IPS-18a (cell line): ENCODE measurements around the gene BCL2.

Experiments
- H3K27ac ChIP-seq: one replicate; pipeline ENCODE4 v1.5.1; 2013; ENCODE audit warnings: low read length
- H3K27me3 ChIP-seq: one replicate; pipeline ENCODE4 v1.6.1; 2013; ENCODE audit warnings: mild to moderate bottlenecking, low read length; ENCODE audit not compliant: control insufficient read depth, insufficient read depth
- H3K36me3 ChIP-seq: one replicate; pipeline ENCODE4 v1.6.1; 2013; ENCODE audit warnings: low read depth, low read length; ENCODE audit not compliant: control insufficient read depth
- H3K4me1 ChIP-seq: one replicate; pipeline ENCODE4 v1.6.1; 2013; ENCODE audit warnings: low read depth, low read length; ENCODE audit not compliant: control insufficient read depth
- H3K4me3 ChIP-seq: one replicate; pipeline ENCODE4 v1.5.1; 2013; ENCODE audit warnings: low read length
- H3K9ac ChIP-seq: one replicate; pipeline ENCODE4 v1.6.1; 2013; ENCODE audit warnings: mild to moderate bottlenecking, low read length, moderate library complexity
- H3K9me3 ChIP-seq: one replicate; pipeline ENCODE4 v1.6.1; 2013; ENCODE audit warnings: low read depth, low read length; ENCODE audit not compliant: control insufficient read depth

The BCL2 gene

DNA sequence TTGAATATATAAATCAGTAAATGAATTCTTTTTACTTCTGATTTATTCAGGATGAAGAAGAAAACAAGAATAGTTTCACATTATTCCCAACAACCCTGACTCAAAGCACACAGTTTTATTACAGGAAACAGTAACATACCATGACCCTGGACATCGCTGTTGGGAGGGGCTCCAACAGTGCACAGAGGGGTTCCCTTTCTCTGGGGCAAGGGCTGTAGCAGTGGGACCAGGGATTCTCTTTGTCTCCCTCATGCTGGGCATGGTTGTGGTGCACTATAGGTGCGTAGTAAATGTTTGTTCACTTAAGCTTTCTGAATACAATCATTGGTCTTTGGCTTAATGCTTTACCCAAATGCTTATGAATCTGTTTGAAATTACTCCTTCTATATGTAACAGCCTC lies 189.4 kb downstream of the BCL2 start:
- H3K27ac ChIP-seq, result no peak overlapping the region

DNA sequence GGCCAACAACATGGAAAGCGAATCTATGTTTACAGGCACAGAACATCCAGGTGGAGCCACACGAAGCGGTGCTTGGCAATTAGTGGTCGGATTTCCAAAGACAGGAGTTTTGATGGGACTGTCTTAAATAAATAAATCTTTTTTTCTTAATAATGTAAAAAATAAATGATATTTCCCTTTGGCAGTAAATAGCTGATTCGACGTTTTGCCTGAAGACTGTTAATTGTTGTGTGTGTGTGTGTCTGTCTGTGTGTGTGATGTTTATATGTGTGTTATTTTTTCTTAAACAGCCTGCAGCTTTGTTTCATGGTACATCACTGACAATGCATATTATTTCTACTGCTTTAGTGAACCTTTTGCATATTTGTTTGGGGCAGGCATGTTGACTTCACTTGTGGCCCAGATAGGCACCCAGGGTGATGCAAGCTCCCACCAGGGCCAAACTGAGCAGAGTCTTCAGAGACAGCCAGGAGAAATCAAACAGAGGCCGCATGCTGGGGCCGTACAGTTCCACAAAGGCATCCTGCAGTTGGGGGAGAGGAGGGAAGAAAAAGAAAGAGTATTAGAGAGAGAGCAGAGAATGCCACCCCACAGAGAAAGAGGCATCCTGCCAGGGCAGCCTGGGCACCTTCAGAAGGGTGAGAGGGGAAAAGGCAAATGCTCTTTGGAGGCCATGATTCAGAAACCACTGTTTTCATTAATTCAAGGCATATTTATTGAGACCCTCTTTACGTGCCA lies 191.2 kb downstream of the BCL2 start:
- Histone ChIP-seq H3K27ac (no peak overlapping the region), H3K9ac (no peak overlapping the region), H3K9me3 (no peaks in the 10 kb centered on the region), H3K4me1 (peaks cover 4% of the 10 kb centered on the region), H3K27me3 (no peaks in the 10 kb centered on the region), H3K36me3 (no peaks in the 10 kb centered on the region), H3K4me3 (no peak overlapping the region)

More for the DNA sequence above, 189.4 kb downstream of the BCL2 start:
- Histone ChIP-seq H3K4me3 (no peak overlapping the region), H3K9me3 (no peaks in the 10 kb centered on the region), H3K4me1 (peaks cover 4% of the 10 kb centered on the region), H3K9ac (no peak overlapping the region), H3K27me3 (no peaks in the 10 kb centered on the region), H3K36me3 (no peaks in the 10 kb centered on the region)

DNA sequence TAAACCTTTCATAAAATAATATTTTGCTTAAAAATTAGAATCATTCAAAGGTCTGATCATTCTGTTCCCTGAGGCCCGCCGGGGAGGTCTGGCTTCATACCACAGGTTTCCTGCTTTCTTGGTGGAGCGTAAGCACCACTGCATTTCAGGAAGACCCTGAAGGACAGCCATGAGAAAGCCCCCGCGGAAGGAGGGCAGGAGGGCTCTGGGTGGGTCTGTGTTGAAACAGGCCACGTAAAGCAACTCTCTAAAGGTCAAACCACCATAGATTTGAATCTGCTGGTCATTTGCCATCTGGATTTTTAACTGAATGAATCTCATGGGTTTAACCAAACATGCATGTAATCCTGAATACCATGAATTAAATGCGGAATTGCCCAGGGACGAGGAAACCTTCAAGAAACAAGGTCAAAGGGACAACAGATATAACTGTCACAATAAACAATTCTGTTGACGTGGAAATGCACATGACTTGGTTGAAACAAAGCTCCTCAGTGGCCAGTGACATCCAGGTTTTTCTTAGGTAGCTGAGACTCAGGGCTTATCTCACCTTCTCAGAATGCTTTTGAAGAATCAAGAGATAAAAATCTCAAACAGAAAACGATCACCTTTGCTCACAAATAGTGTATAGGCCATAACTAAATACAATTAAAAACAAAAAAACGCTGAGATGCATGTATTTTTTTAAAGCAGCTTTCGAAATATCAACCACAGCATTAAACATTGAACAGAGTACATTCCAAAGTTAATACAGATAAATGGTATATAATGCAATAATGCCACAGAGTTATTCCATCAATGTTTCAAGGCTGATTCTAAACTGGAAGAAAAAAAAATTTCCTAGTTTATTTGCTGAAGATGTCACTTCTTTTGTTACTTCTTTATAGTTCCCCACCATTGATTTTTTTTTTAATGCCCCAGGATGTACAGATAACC lies 193.2 kb downstream of the BCL2 start:
- no peaks in the 10 kb centered on the region for H3K9me3 ChIP-seq
- H3K27ac ChIP-seq, result no peak overlapping the region
- H3K4me3 ChIP-seq, result no peak overlapping the region
- H3K4me1 ChIP-seq, result peaks cover 3% of the 10 kb centered on the region
- H3K36me3 ChIP-seq, result no peaks in the 10 kb centered on the region
- H3K9ac ChIP-seq, result no peak overlapping the region
- H3K27me3 ChIP-seq, result no peaks in the 10 kb centered on the region

DNA sequence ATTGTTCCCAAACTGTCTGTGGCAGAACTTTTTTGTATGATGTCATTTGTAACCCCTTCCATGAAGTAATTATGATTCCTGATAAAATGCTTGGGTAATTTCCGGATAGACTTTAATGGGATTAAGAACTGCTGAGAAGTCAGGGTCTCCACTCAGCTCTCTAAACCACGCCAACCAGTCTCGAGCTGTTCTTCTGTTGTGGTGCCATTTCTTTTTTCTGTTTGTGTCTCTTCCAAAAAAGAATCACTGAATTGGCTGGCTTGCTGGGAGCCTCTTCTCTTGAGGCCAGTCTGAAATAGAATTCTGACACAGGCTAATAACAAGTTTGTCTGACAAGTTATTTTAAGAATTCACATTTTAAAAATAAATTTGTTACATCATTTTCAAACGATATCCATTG lies 198.9 kb downstream of the BCL2 start:
- Histone ChIP-seq H3K36me3 (no peaks in the 10 kb centered on the region), H3K4me1 (no peaks in the 10 kb centered on the region), H3K4me3 (no peak overlapping the region), H3K27ac (no peak overlapping the region), H3K9me3 (no peaks in the 10 kb centered on the region), H3K27me3 (no peaks in the 10 kb centered on the region), H3K9ac (no peak overlapping the region)

DNA sequence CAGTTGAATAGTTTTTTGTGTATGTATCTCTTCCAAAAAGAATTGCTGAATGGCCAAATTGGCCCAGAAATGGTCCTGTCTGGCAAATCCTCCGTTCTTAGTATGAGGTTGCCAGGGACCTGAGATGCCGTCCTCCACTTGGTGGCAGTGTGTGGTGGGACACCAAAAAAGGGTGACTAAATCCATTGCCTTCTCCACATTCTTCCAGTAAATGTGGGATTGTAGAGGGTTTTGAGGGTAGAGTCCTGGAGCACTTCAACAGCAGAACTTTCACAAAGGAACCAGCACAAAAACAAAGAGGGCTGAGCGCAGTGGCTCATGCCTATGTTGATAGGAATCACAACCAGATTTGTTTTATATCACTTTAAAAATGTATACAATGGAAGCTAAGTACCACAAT lies 199.9 kb downstream of the BCL2 start:
- H3K27me3 ChIP-seq, result no peaks in the 10 kb centered on the region
- H3K27ac ChIP-seq, result no peak overlapping the region
- no peak overlapping the region for H3K9ac ChIP-seq
- no peaks in the 10 kb centered on the region for H3K4me1 ChIP-seq
- no peaks in the 10 kb centered on the region for H3K9me3 ChIP-seq
- no peak overlapping the region for H3K4me3 ChIP-seq
- no peaks in the 10 kb centered on the region for H3K36me3 ChIP-seq

DNA sequence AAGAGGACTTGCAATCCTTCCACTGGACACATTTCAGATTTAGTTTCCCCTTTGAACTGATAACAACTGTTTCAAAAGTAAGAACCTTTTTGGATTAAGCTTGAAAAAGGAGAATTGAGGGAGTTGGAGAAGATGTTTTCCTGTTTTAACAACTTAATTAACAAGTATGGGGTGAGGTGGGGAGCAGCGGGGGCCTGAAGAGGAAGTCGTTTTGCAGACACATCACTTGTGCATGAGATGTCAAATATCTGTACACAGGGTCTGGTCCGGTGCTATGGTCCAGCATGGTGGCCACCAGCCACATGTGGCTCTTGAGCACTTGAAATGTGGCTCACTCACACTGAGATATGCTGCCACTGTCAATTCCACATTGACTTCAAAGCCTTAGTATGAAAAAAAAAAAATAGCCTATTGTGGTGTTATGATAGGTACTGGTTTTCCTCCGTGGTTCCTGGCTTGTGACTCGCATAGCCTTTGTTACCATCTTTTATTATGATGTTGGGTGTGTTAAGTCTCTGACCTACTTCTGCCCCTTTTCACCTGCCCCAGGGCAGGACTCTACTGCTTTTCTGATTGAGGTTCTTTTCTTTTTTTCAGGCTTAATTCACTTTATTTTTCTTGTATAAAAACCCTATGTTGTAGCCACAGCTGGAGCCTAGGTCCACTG lies 205.5 kb downstream of the BCL2 start:
- Histone ChIP-seq H3K4me3 (no peak overlapping the region), H3K4me1 (no peaks in the 10 kb centered on the region), H3K9me3 (no peaks in the 10 kb centered on the region), H3K27me3 (no peaks in the 10 kb centered on the region), H3K36me3 (no peaks in the 10 kb centered on the region), H3K27ac (no peak overlapping the region), H3K9ac (no peak overlapping the region)

DNA sequence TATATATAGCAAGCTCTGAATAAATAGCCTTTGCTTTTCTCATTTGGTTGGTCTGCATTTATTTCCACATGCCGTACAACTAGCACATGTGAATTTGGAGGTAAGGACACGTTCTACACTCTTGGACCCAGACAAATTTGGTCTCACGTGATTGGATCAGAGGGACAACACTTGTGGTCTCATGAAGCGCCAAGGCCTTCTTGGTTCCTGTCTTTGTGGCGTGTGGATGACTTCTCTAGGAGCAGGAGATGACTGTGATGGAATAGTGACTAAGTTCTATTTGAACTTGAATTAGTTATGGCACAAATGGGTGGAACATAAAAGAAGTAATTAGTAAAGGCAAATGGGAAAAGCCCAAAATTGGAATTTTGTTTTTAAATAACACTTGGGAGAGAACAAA lies 206.9 kb downstream of the BCL2 start:
- H3K27ac ChIP-seq, result no peak overlapping the region
- no peak overlapping the region for H3K9ac ChIP-seq
- no peaks in the 10 kb centered on the region for H3K27me3 ChIP-seq
- no peak overlapping the region for H3K4me3 ChIP-seq
- H3K4me1 ChIP-seq, result no peaks in the 10 kb centered on the region
- no peaks in the 10 kb centered on the region for H3K36me3 ChIP-seq
- no peaks in the 10 kb centered on the region for H3K9me3 ChIP-seq

DNA sequence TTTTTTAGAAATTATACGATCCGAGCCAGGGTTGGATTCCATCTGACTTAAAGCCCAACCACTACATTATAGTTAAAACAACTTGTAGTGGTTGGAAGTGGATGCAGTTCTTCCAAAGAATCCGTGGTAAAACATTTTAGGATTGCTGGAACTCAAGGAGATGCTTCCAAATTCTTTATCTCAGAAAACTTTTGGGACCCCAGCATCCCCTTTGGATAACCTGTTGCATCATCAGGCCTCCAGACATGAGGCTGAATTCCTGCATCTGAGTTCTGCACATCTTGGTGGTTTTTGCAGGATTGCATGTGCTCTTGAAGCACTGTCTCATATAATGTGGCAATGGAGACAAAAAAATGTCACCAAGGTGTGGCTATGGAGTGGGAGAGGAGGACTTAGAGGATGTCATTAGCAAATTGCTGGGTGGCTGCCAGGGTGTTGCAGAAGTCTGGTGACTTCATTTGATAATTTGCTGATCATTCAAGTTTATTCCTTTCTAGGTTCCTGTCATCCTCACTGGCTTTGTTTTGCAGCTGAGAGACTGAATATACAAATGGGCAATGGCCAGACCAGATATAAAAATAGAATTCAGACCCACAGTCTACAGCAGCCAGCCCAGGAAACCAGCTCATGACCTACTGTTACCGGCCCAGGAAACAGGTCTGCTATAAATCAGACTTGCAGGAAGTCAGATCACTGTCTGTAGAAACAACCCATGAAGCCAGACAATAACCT lies 207.7 kb downstream of the BCL2 start:
- Histone ChIP-seq H3K9me3 (no peaks in the 10 kb centered on the region), H3K36me3 (no peaks in the 10 kb centered on the region), H3K4me3 (no peak overlapping the region), H3K9ac (no peak overlapping the region), H3K27ac (no peak overlapping the region), H3K27me3 (no peaks in the 10 kb centered on the region), H3K4me1 (peaks cover 4% of the 10 kb centered on the region)

DNA sequence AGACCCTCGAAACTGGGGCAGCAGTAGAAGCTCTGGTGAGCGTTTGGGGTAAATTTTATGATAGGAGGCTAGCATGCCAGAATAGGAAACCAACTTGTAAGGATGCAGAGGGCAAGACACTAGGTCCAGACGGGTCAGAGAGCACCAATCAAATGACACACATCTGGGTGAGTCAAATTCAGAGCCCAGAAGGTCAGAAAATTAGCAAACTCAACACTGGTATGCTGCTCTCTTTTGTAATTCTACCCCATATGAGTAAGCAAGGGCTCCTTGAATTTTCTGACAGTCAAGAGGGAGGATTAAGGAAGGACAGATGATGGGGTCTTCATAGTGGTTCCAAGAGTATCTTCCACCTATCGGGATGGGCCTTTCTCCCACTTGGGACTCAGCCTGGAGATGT lies 209.8 kb downstream of the BCL2 start:
- Histone ChIP-seq H3K4me1 (peaks cover 4% of the 10 kb centered on the region), H3K27ac (no peak overlapping the region), H3K36me3 (no peaks in the 10 kb centered on the region), H3K9me3 (no peaks in the 10 kb centered on the region), H3K27me3 (no peaks in the 10 kb centered on the region), H3K4me3 (no peak overlapping the region), H3K9ac (no peak overlapping the region)

DNA sequence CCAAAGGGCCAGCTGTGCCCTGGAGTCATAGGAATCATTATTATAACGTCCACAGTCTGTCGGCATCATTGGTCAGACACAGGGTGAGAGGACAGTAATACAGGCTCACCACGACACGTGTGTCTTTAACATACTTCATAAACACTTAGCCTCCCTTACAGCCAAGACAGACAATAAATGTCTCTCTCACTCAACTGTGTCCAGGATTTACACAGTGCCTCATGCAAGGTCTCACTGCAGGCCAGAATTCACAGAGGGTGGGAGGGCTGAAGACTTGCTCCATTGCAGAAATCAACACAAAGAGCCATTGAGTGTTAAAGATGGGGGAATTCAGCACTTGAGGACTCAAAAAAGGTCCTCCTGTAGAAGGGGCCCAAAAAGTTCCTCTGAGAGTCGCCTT lies 210.5 kb downstream of the BCL2 start:
- Histone ChIP-seq H3K27ac (no peak overlapping the region), H3K9me3 (no peaks in the 10 kb centered on the region), H3K27me3 (no peaks in the 10 kb centered on the region), H3K4me3 (no peak overlapping the region), H3K4me1 (peaks cover 4% of the 10 kb centered on the region), H3K36me3 (no peaks in the 10 kb centered on the region), H3K9ac (no peak overlapping the region)

DNA sequence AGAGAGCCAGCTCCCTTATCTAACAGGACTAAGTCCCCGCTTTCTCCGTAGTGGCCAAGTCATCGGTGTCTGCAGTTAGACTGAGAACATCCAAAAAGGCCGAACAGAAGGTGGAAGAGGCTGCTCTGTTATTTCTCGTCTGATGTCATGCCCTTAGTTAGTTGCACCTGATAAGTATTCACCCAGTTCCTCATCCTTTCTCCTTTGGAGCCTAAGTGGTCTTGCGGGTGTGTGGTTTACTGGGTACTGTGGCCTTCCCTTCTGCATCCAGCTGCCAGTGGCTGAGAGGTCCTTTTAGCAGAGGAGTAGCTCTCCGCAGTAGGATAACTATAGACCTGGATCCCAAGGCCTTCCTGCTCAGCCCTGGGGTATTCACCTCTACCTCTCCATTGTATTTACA lies 211.6 kb downstream of the BCL2 start:
- Histone ChIP-seq H3K4me3 (no peak overlapping the region), H3K27ac (no peak overlapping the region), H3K4me1 (peaks cover 4% of the 10 kb centered on the region), H3K9ac (no peak overlapping the region), H3K27me3 (no peaks in the 10 kb centered on the region), H3K36me3 (no peaks in the 10 kb centered on the region), H3K9me3 (no peaks in the 10 kb centered on the region)
